Right renal cortex interstitium (tissue), 3 donors: ENCODE results near the gene PNRC2. TPM values are rescaled to one million over a fixed set of nuclear protein-coding genes. Genes with fewer than 3 reads are reported as not detected.

Experiments
- polyA plus RNA-seq, 3 donors: library from polyadenylated mRNA; unstranded; fragments of 120-200 nt; gene quantifications; one replicate each; pipeline ENCODE4 v1.2.1, GENCODE V29; 2013; ENCODE audit not compliant: insufficient read length in 3 of 3

PNRC2 gene
- polyA plus RNA-seq, 3 donors, result 232 to 261 (median 259) TPM

Other genes starting within 250 kb of the PNRC2 start
- gene ELOA, start 216.4 kb upstream of the PNRC2 start, polyA plus RNA-seq, result 10 to 100 TPM; 34.2 to 37.2 (median 35.1) TPM
- gene PITHD1, start 181.4 kb upstream of the PNRC2 start, polyA plus RNA-seq, result 10 to 100 TPM; 63.8 to 68.3 (median 65.5) TPM
- 10 to 100 TPM; 56.0 to 63.5 (median 61.6) TPM for gene LYPLA2, start 168.7 kb upstream of the PNRC2 start, polyA plus RNA-seq
- 10 to 100 TPM; 30.1 to 36.1 (median 31.6) TPM for gene GALE, start 159.1 kb upstream of the PNRC2 start, polyA plus RNA-seq
- 10 to 100 TPM; 67.9 to 84.6 (median 77.2) TPM for gene HMGCL, start 134.4 kb upstream of the PNRC2 start, polyA plus RNA-seq
- 10 to 100 TPM; 48.0 to 57.7 (median 50.4) TPM for gene FUCA1, start 91.5 kb upstream of the PNRC2 start, polyA plus RNA-seq
- under 1 TPM; 0.06 to 0.08 (median 0.07) TPM for gene CNR2, start 46.5 kb upstream of the PNRC2 start, polyA plus RNA-seq
- 100 to 1,000 TPM; 208 to 223 (median 216) TPM for gene SRSF10, start 20.5 kb downstream of the PNRC2 start, polyA plus RNA-seq
- 10 to 100 TPM; 23.6 to 27.5 (median 25.5) TPM for gene MYOM3, start 152.3 kb downstream of the PNRC2 start, polyA plus RNA-seq
- gene IL22RA1, start 183.3 kb downstream of the PNRC2 start, polyA plus RNA-seq, result 1 to 10 TPM; 2.3 to 3.8 (median 3.5) TPM
- 1 to 10 TPM; 3.9 to 4.3 (median 4.1) TPM for gene IFNLR1, start 227.5 kb downstream of the PNRC2 start, polyA plus RNA-seq